Activated CD4-positive, alpha-beta T cell treated with anti-CD3 and anti-CD28 coated beads, Interleukin-2, Interleukin-6, amounts not matched to agents 100 ng/mL and 50 ng/mL, durations not matched to agents 16 hours and 8 hours (primary cell): Measurements from ENCODE around the gene RASGRF2.

Experiments
- DNase-seq: peaks from one replicate; pipeline ENCODE4 v3.0.0-alpha.2; 2020

Gene RASGRF2, protein sequence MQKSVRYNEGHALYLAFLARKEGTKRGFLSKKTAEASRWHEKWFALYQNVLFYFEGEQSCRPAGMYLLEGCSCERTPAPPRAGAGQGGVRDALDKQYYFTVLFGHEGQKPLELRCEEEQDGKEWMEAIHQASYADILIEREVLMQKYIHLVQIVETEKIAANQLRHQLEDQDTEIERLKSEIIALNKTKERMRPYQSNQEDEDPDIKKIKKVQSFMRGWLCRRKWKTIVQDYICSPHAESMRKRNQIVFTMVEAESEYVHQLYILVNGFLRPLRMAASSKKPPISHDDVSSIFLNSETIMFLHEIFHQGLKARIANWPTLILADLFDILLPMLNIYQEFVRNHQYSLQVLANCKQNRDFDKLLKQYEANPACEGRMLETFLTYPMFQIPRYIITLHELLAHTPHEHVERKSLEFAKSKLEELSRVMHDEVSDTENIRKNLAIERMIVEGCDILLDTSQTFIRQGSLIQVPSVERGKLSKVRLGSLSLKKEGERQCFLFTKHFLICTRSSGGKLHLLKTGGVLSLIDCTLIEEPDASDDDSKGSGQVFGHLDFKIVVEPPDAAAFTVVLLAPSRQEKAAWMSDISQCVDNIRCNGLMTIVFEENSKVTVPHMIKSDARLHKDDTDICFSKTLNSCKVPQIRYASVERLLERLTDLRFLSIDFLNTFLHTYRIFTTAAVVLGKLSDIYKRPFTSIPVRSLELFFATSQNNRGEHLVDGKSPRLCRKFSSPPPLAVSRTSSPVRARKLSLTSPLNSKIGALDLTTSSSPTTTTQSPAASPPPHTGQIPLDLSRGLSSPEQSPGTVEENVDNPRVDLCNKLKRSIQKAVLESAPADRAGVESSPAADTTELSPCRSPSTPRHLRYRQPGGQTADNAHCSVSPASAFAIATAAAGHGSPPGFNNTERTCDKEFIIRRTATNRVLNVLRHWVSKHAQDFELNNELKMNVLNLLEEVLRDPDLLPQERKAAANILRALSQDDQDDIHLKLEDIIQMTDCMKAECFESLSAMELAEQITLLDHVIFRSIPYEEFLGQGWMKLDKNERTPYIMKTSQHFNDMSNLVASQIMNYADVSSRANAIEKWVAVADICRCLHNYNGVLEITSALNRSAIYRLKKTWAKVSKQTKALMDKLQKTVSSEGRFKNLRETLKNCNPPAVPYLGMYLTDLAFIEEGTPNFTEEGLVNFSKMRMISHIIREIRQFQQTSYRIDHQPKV (N-terminal part only)

DNA sequence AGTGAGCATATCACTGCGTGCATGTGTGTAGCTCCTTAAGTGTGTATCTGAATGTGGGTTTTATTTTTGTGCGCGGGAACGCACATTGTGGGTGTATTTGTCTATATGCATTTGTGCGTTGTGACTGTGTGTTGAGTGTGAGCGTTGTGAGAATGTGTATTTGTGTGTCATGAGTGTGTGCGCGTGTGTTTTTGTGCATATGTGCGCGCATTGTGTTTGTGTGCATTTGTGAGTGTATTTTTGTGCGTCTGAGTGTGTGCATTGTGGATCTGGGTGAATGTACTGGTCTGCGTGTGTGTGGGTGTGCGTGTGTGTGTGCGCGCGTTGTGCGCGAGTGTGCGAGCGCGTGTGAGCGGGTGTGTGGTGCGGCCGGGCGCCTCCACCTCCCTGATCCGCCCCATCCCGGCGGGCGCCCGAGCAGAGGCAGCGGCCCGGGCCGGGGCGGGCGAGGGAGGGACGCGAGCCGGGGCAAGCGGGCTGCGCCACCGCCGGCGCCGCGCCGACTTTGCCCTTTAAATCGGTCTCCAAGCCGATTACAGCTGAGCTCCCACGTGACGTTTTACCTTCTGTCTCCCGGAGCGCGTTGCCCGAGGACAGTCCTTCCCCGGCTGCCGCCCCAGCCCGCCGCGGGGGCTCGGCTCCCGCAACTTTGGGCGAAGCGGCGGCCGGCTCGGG, at the start of gene RASGRF2:
Gene RASGRF2 (plus strand): TSS at position 596 of the 675 bp plus-strand sequence. CDS start 376 bp downstream, outside the sequence.
- peak; percentile 53 for DNase-seq

DNA sequence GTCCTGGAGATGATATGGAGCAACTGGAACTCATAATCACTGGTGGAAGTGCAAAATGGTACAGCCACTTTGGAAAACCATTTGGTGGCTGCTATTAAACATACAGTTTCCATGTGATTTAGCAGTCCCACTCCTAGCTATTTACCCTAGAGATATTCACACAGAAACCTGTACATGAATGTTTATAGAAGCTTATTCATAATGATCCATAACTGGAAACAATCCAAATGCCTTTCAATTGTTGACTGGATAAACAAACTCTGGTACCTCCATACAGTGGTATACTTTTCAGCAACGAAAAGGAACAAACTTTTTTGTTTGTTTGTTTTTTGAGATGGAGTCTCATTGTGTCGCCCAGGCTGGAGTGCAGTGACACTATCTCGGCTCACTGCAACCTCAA, 47.7 kb upstream of the RASGRF2 start:
- DNase-seq, result no peak

DNA sequence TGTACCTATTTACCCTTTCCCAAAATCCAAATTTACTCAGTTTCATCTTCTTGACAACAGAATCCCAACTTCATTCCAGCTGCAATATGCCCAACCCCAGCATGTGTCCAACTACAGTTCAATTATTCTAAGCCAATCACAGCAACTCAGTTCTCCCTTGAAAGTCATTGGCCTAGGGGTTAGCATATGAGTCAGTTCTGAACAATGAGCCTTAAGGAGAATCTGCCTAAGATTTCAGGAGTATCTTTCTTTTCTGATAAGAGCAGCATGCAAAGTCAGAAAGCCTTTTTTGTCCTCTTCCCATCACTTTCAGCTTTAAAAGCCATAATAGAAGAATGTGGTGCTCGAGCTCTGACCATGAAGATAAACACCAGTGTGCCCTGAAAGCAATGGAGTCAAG, 44.4 kb upstream of the RASGRF2 start:
- DNase-seq, result no peak

DNA sequence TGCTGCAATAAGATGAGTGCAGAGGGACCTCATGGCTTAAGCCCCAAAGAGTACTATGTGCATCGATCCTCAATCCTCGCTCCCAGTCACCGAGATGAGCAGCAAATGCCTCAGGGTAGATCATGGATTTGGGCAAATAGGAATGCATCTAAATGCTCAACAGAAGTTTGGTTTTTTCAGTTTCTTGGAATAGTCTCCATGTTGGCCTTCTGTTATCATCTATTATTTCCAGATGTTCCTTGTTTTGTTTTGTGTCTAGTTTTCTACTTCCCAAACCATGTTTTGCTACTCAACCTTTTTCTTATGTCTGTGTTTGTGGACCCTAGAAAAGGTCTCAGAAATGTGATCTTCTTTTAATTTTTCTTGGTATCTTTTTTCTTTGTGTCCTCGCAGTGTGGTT, 43.5 kb upstream of the RASGRF2 start:
- DNase-seq, result no peak

DNA sequence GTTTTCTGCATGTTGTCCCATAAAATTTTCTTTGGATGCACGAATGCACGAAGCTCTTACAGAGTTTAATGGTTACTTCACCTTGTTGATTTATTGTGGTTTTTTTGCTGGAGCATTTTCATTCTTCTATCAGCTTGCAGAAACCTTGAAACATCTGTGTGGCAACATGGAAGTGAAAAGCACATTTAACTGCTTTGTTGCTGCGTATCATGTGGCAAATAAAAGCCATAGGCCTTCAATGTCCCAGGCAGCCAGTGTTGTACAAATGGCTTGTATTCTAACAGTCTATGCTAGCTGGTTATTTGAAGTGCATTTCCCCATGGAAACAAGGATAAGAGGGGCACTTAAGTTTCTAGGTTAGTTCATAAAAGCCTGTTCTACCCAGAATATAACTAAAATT, 42.5 kb upstream of the RASGRF2 start:
- DNase-seq, result no peak

DNA sequence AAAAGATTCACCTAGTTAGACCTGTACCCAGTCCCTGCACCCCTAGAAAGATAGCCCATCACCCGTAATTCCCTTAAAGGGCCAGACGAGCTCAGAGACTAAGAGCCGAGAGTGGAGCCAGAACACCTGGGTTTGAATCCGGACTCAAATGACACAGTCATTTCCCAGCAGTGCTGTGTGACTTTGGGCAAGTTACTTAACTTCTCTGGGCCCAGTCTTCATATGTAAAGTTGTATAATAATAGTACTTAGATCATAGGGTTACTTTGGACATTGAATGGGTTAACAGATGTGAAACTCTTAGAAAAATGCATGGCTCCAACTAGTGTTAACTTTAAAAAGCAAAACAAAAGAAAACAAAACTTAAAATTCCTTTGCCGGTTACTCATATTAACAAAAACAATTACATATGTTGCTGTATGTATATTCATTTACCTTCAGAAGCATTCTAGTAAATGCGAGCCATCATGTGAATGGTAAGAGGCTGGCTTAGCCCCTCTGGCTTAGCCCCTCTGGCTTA, 40.4 kb upstream of the RASGRF2 start:
- no peak for DNase-seq

DNA sequence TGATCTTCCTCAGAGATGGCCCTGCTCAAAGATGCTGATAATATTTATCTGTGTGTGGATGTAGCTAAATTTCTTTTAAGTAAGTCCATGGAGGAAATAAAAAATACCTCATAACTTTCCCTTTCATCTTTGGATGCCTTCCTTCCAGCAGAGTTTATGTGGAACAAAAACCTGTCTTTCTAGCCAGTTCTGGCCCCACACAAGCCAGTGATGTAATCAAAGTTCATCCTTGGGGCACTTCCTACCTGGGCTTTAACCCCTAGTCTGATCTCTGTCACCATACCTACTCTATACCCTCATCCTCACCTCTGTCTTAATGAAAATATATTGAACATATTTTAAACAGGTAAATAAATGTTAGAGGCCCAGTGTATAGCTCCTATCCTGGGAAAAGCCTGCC, 39.8 kb upstream of the RASGRF2 start:
- no peak for DNase-seq

DNA sequence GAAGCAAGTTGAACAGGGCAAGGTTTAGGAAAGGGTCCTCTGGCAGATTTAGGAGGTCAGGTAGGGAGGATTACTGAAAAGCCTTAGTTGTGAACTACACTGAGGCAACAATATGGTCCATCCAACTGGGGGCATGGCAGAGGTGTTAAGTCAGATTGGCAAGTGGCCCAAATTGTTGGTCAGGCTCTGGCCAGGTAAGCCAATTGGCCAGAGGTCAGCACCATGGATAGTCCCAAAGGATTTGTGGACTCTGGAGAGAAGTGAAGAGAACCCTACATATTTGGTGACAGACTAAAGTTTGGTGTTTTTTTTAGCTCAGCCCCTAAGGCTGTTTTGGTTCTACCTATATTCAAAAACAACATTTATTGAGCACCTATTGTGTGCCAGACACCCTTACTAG, 39.1 kb upstream of the RASGRF2 start:
- DNase-seq, result no peak

DNA sequence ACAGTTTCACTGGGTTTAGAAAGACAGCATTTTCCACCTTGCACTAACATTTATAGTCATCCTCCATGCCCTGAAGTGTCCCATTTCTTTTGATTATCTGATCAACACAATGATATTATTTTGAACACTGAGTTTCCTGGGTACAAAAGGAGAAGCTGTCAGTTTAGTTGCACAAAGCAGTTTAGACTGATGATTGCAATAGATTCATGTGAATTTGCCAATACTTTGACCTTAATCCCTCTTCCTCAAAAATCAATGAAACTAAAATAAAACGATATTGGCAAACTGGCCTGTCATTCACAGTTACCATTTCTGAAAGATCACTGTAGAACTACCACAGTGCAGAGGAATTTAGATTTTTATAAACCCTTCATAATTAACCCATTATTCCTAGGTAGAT, 34.2 kb upstream of the RASGRF2 start:
- DNase-seq, result no peak

DNA sequence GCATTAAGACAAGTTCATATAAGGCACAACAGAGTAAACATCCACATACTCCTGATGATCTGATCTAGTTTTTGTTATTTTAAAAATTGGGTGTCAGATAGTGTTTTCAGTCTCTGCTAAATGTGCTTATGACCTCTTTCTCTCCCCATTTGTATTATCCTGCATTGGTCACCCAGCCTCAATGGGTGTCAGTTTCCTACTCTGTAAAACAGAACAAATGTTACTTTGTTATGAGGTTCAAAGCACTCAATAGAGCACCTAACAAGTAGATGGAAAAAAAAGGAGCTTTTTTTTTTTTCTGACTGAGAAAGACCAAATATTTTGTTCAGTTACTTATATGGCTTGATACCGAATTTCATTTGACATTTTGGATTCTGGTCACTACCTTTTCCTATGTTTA, 33.6 kb upstream of the RASGRF2 start:
- no peak for DNase-seq

DNA sequence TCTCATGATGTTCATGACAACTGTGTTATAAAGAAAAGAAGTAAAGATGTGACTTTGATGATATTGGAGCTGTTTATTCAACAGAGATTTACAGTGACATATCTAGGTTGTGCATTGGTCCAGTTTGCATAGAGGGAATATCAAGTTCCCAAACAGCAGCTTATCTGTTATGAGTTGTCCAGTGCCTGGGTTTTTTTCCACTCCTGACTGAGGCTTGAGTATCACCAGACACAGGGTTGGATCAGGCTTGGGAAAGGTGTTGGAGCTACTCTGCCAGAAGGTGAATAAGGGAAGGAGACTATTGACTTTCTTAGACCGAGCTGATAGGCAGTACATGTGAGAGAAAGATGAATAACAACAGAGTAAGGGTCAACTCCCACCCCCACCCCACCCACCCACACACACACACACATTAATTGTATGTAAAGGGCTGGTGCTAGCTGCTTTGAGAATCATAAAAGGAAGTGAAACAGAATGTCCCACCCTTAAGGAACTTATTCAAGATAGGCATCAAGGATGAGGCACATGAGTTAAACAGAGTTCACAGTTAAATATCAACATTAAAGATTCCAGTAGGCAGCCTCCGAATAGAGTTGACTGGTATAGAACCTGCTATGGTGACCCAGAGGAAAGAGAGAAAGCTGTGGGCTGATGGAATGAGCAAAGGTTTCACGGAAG, 33.0 kb upstream of the RASGRF2 start:
- DNase-seq, result no peak

DNA sequence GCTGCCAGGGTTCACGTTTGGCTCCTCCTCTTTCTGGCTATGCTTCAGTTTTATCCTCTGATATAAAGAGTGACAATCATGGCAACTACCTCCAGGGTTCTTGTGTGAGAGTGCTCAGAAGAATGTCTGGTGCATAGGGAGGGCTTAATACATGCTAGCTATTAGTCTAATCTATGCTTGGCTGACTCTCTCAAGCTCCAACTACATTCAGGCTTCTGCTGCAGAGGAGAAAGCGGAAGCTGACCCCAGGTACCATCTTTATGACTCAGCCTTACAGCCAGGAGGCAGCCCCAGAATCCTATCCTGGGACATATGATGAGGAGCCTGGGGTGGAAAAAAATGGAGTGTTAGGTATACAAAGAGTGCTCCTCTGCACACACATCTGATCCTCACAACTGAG, 32.1 kb upstream of the RASGRF2 start:
- DNase-seq, result no peak

DNA sequence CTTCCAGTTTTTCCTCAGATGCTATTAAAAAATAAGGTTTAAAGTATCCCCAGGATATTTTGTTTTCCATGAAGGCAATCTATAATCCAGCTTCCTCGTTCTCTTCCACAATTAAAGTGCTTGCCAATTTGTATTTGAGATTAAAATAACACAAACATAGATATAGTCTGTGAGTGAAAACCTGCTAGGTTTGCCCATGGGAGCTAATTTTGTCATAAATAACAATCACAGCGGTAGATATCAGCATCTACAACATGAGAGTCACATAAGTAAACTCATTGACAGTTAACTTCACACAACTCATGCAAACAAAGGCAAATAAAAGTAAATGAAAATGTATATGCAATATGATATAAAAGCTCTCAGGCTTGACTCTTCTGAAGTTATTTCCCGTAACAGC, 29.2 kb upstream of the RASGRF2 start:
- DNase-seq, result no peak

DNA sequence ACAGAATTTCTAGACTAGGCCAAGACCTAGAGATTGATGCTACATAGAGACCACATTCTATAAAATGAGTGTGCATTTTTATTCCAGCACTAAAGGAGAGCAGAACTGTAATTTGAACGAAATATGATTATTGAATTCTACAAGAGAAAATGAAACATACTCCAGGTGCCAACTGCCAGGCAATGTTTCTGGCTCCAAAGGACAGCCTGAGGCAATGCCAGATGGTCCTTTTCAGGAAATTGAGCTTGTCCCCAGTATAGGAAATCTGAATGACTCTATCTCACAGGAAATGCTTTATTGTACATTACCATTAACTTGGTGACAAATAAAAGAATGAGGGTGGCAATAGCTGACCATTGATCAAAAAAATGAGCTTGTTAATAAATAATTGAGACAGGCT, 28.8 kb upstream of the RASGRF2 start:
- DNase-seq, result no peak

DNA sequence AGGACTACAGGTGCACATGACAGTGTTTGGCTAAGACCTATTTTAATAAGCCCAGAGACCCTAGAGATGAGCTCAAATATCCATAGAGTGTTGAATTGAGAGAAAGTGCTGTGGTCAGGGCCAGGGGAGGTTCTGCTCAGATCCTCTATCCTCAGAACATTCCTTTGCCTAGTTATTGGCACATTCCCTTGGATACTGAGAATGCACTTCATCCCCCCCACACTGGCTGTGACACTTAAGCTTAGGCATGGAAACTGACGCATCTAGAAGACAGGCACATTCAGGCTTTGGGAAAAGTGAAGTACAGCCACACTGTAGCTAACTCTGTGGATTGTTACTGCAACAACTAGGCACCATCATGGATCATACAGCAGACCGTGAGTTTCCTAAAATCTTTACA, 27.1 kb upstream of the RASGRF2 start:
- DNase-seq, result no peak

DNA sequence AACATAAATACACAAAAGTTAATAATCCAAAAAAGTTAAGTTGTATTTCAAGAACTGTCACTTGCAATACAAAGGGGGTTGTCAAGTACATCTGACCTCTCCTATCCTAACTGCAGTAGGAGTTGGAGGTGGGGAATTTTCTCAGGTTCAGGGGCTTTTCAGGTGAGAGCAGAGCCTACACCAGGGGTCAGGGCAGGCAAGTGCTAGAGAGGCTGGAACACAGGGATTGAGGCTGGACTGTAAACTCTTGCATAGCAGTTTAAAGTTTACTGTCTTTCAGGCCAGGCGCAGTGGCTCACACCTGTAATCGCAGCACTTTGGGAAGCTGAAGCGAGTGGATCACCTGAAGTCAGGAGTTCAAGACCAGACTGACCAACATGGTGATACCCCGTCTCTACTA, 25.4 kb upstream of the RASGRF2 start:
- DNase-seq, result no peak

DNA sequence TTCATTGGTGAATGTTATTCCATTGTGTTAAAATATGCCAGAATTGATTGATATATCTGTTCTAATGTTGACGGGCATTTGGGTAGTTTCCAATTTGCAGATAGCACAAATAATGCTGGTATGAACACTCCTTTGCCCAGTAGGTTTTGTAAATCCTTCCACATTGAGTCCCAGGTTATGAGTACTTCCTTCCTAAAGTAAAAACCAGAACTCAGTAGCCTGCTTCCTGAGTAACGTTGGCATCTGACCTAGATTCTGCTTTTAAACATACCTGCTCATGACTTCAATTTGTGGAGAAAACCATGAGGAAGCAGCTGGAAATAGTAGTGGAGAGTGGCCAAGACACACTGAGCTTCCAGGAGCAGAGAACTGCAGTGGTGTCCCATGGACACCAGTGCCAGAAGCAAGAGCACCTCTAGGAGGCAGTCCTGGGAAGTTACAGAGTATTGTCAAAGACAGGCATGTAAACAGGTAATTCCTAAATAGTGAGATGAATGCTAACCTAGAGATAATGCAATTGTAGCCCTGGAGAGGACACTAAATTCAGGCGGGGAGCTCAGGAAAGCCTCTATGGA, 24.3 kb upstream of the RASGRF2 start:
- DNase-seq, result peak; percentile 7

DNA sequence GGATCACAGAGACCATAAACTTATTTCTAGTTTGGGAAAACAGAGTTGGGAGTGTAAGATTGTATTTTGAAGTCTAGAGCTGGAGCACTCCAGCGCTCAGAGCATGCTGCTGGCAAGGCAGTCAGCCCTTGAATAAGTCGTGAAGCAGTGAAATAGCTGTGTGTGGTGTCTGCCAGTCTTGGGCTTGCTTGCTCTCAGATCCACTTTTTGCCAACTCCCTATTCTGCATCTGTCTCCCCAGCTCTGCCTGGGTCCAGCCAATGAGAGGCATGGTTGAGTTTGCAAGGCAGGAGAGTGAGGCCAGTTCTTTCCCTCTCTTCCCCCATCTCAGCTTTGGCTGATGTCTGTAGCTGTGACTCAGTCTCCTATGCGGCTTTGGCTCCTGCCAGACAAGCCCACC, 23.3 kb upstream of the RASGRF2 start:
- no peak for DNase-seq

DNA sequence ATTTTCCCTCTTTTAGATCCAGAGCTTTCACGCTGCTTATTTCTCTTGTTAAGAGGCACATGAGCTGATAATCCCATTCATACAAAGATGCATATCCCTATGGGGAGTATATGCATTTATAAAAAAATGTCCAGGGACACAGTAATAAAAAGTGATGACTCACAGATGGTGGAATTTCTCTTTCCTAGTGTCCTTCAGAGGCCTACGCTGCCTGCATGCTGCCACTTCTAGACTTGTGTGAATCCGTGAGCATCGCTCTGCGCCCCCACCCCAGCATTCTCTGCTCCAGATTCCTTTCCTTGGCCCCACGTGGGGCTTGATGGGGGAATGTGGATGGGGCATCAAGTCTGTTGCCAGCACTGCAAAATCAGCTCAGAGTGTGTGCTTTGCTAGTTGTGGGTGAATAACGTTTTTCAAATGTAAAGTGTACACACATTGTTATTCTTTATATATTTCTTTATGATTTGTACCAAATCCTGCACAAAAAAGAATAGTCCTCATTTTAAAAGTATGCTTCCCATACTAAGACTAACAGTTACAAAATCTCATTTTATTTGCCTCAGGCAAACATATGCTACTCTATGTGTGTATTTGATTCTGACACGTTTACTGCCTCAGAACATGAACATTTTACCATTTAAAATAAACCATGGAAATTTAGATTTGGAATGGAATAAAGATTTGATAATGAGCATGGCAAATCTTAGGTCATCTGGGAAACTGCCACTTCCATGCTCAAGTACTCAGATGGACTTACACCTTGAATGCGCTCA, 22.4 kb upstream of the RASGRF2 start:
- DNase-seq, result no peak

DNA sequence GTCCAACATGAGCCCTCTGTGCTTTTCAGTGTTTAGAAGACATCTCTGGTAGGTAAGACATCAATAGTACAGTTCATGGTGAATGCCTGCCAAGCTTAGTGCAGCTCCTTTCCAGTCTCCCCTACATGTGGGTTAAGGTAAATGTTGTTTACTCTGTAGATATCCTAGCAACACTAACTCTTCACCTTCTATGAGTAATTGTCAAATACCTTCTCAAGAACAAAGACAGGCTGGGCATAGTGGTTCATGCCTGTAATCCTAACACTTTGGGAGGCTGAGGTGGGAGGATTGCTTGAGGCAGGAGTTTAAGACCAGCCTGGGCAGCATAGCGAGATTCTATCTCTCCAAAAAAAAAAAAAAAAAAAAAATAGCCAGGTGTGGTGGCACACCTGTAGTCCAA, 18.7 kb upstream of the RASGRF2 start:
- DNase-seq, result no peak

DNA sequence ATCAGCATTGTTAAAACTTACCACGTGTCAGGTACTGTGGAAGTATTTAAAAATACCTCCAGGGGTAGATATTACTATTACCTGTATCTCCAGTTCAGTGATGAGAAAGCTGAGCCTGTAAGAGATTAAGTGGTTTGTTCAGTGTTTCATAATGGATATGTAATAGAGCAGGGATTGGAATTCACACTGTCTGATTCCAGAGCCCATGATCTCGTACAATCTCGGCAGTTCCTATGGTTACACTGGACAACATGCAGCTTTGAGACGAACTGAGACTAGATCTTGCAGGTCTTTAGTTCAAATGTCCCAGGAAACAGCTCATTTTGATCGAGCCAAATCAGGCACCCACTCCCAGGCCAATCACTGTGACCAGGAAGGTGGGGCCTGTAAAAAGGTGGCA, 8.8 kb upstream of the RASGRF2 start:
- DNase-seq, result no peak
